Caco-2 (cell line): ENCODE results near the gene ABHD12. TPM values are rescaled to one million over a fixed set of nuclear protein-coding genes. Genes with fewer than 3 reads are reported as not detected.
"Not testable (repeated sequence)": the region's sequence is repeated elsewhere in the genome, so short reads cannot be mapped to it uniquely, and the experiment has no call there.

Experiments used
- BruUV-seq: library from RNA; stranded (reverse); fragments of 400-500 nt; replicated peaks from 2 replicates; lab custom pipeline; 2021; lab: Mats Ljungman, UMichigan
- CTCF ChIA-PET: fragments of 300-600 bp; sonication (Branson Sonifier 250); formaldehyde crosslinking; loops from one replicate; lab custom pipeline; 2022; ENCODE audit warnings: antibody characterized with exemption; lab: Charles Lee
- POLR2A ChIA-PET: fragments of 300-600 bp; sonication (Branson Sonifier 250); formaldehyde crosslinking; loops from one replicate; lab custom pipeline; 2022; ENCODE audit warnings: antibody characterized with exemption; lab: Charles Lee
- DNase-seq, 2 experiments: peaks; one replicate each; pipeline versions ENCODE4 v3.0.0 to v3.0.0-alpha.2; 2020 to 2022
- H3K27me3 ChIP-seq: replicated peaks from 2 replicates; pipeline ENCODE4 v1.6.0; 2011; ENCODE audit warnings: low read length; ENCODE audit not compliant: control insufficient read depth, insufficient read depth
- H3K36me3 ChIP-seq: 2 replicates; pipeline ENCODE4 v1.5.1; 2011; ENCODE audit warnings: low read length; ENCODE audit not compliant: control insufficient read depth, insufficient read depth
- H3K4me1 ChIP-seq: fragments of 250-450 bp; sonication (Bioruptor Pico); 2 replicates; pipeline ENCODE4 v1.5.1; 2020; ENCODE audit warnings: mild to moderate bottlenecking
- H3K4me3 ChIP-seq: 2 replicates; pipeline ENCODE4 v1.5.1; 2011; ENCODE audit warnings: low read depth, mild to moderate bottlenecking, control low read depth, low read length
- H3K9me3 ChIP-seq: fragments of 250-450 bp; sonication (Bioruptor Pico); 2 replicates; pipeline ENCODE4 v1.5.1; 2020; ENCODE audit warnings: mild to moderate bottlenecking, moderate library complexity
- H3K27ac Mint-ChIP-seq: one replicate; pipeline ENCODE4 v1.8.0; 2022; ENCODE audit warnings: mixed read lengths; ENCODE audit not compliant: unreplicated experiment
- H3K27me3 Mint-ChIP-seq: one replicate; pipeline ENCODE4 v1.8.0; 2022; ENCODE audit warnings: mixed read lengths; ENCODE audit not compliant: insufficient read depth, unreplicated experiment
- H3K36me3 Mint-ChIP-seq: one replicate; pipeline ENCODE4 v1.8.0; 2022; ENCODE audit warnings: mild to moderate bottlenecking, mixed read lengths; ENCODE audit not compliant: insufficient read depth, unreplicated experiment
- H3K4me1 Mint-ChIP-seq: one replicate; pipeline ENCODE4 v1.8.0; 2022; ENCODE audit warnings: low read depth, mixed read lengths; ENCODE audit not compliant: unreplicated experiment
- H3K4me3 Mint-ChIP-seq: one replicate; pipeline ENCODE4 v1.8.0; 2022; ENCODE audit warnings: mild to moderate bottlenecking, moderate library complexity, mixed read lengths; ENCODE audit not compliant: unreplicated experiment
- H3K9me3 Mint-ChIP-seq: one replicate; pipeline ENCODE4 v1.8.0; 2022; ENCODE audit warnings: mixed read lengths; ENCODE audit not compliant: unreplicated experiment
- intact Hi-C: fragments of 100-400 bp; cut with micrococcal nuclease; formaldehyde crosslinking; loops from one replicate; pipeline ENCODE4 v1.10.0; 2022; ENCODE audit not compliant: unreplicated experiment
- total RNA-seq: library from RNA; stranded (reverse); gene quantifications from 2 replicates; pipeline ENCODE4 v1.2.3, GENCODE V29; 2022
- TF ChIP-seq, protein P1 (sequence below), 2 experiments: fragments of 200-600 bp in 1 of 2; IDR thresholded peaks; 1 replicate in 1 of 2; 2 replicates in 1 of 2; pipeline versions ENCODE4 v1.5.1 to v1.8.0; 2011 to 2022; ENCODE audit warnings: antibody characterized with exemption in 1 of 2, control low read depth in 1 of 2, inconsistent platforms in 1 of 2, low read depth in 1 of 2, low read length in 1 of 2, mild to moderate bottlenecking in 1 of 2, moderate library complexity in 1 of 2; ENCODE audit not compliant: insufficient read depth in 1 of 2, severe bottlenecking in 1 of 2, unreplicated experiment in 1 of 2

Gene ABHD12
- total RNA-seq, 1 experiment from 2014 or later: 104 TPM

DNA sequence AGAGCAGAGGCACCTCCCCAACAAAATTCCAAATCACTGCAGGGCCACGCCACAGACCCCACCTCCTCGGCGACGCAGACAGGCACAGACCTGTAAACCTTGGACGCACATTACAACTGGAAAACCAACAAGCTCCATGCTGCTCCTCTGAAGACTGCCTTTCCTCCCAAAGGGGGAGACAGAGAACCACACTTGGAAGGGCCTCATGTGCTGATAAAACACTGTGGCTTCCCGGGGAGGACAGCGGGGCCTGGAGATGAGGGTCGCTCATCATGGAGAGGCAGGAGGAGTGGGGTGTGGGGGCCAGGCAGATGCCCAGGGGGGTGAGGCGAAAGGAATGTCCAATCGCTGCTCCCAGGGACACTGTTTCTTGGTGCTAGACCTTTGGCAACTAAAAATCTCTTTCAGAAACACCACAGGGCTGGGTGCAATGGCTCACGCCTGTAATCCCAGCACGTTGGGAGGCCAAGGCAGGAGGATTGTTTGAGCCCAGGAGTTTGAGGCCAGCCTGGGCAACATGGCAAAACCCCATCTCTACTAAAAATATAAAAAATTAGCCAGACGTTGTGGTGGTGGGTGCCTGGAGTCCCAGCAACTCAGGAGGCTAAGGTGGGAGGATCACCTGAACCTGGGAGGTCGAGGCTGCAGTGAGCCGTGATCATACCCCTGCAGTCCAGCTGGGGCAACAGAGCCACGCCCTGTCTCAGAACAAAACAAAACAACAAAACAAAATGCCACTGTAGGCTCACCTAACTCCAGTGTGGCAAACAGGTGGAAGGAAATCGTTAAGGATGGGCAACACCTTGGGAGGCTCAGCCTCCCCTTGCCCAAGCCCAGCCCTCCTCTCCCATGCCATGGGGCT is 53.8 kb downstream of the ABHD12 start:
- Histone ChIP-seq H3K36me3 (no peaks in the 10 kb centered on the region), H3K4me3 (no peak overlapping the region), H3K27me3 (no peaks in the 10 kb centered on the region), H3K9me3 (no peaks in the 10 kb centered on the region), H3K4me1 (peaks cover 26% of the 10 kb centered on the region)
- Mint-ChIP-seq H3K36me3 (peaks cover 7% of the 10 kb centered on the region), H3K27me3 (no peaks in the 10 kb centered on the region), H3K27ac (peak overlapping the region; percentile 36), H3K4me1 (peaks cover 28% of the 10 kb centered on the region), H3K4me3 (no peak overlapping the region), H3K9me3 (no peaks in the 10 kb centered on the region)
- ChIA-PET CTCF (interaction anchor here (0.6 to 4.8 kb wide), 7 partner anchors 26 to 381 kb away, joined by 3 to 70 read pairs (median 4); partner anchors contain the start of gene GINS1), POLR2A (interaction anchor here (0.7 to 1.0 kb wide), 2 partner anchors 54 to 62 kb away, joined by 6 to 9 read pairs; partner anchors contain the start of gene ABHD12)
- BruUV-seq: no TSS peak
- intact Hi-C loops: loop anchor here (1.0 kb wide), 2 partner anchors 62 to 238 kb away; no protein-coding TSS in a partner anchor
- DNase-seq: peak; percentile 62 to 73
- TF ChIP-seq, protein P1, sequence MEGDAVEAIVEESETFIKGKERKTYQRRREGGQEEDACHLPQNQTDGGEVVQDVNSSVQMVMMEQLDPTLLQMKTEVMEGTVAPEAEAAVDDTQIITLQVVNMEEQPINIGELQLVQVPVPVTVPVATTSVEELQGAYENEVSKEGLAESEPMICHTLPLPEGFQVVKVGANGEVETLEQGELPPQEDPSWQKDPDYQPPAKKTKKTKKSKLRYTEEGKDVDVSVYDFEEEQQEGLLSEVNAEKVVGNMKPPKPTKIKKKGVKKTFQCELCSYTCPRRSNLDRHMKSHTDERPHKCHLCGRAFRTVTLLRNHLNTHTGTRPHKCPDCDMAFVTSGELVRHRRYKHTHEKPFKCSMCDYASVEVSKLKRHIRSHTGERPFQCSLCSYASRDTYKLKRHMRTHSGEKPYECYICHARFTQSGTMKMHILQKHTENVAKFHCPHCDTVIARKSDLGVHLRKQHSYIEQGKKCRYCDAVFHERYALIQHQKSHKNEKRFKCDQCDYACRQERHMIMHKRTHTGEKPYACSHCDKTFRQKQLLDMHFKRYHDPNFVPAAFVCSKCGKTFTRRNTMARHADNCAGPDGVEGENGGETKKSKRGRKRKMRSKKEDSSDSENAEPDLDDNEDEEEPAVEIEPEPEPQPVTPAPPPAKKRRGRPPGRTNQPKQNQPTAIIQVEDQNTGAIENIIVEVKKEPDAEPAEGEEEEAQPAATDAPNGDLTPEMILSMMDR (IDR thresholded peaks at IDR 0.05; ENCODE audit: insufficient read depth in 1 of 2, low read depth in 1 of 2, low read length in 1 of 2, severe bottlenecking in 1 of 2, unreplicated experiment in 1 of 2): peak; percentile 60 to 81

DNA sequence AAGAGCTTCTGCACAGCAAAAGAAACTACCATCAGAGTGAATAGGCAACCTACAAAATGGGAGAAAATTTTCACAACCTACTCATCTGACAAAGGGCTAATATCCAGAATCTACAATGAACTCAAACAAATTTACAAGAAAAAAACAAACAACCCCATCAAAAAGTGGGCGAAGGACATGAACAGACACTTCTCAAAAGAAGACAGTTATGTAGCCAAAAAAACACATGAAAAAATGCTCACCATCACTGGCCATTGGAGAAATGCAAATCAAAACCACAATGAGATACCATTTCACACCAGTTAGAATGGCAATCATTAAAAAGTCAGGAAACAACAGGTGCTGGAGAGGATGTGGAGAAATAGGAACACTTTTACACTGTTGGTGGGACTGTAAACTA is 55.7 kb downstream of the ABHD12 start:
- H3K27me3 Mint-ChIP-seq, CTCF ChIA-PET: not testable (repeated sequence)

DNA sequence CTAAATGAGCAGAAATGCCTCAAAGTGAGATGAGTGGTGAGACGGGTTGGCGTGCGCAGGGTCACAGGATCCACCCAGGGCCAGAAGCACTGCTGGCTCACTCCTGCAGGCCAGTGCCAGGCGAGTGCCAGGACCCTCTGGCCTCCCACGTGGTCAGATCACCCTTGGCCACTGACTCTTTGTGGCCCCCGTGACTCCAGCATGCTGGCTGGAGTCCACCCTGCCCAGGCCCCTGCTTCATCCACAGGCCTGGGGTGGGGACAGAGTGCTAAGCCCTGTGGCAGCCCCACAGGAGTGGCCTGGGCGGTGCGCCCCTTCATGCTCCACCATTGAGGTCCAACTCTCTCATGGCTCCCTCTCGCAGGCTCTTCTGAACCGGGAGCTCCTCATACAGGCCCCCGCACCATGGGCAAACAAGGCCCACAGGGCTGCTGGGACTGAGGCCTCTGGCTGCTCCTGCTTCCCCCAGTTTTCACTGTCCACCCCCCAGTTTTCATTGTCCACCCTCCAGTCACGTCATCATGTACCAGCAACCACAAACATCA is 61.6 kb downstream of the ABHD12 start:
- ChIA-PET CTCF (no interaction called here), POLR2A (no interaction called here)
- Histone ChIP-seq H3K4me1 (no peaks in the 10 kb centered on the region), H3K4me3 (no peak overlapping the region), H3K9me3 (no peaks in the 10 kb centered on the region), H3K27me3 (no peaks in the 10 kb centered on the region), H3K36me3 (peaks cover 1% of the 10 kb centered on the region)
- peaks cover 16% of the 10 kb centered on the region for H3K4me1 Mint-ChIP-seq
- DNase-seq: no peak
- H3K36me3 Mint-ChIP-seq: no peaks in the 10 kb centered on the region
- H3K9me3 Mint-ChIP-seq: no peaks in the 10 kb centered on the region
- no peak overlapping the region for H3K4me3 Mint-ChIP-seq
- intact Hi-C loops: no loop called here
- TF ChIP-seq, protein P1 (IDR thresholded peaks at IDR 0.05; ENCODE audit: insufficient read depth in 1 of 2, low read depth in 1 of 2, low read length in 1 of 2, severe bottlenecking in 1 of 2, unreplicated experiment in 1 of 2): no peak
- peak overlapping the region; percentile 65 for H3K27ac Mint-ChIP-seq
- no peaks in the 10 kb centered on the region for H3K27me3 Mint-ChIP-seq
- no TSS peak for BruUV-seq

More for the DNA sequence above, 55.7 kb downstream of the ABHD12 start:
- peaks cover 30% of the 10 kb centered on the region for H3K4me1 Mint-ChIP-seq
- H3K4me3 ChIP-seq, BruUV-seq, DNase-seq, H3K4me3 Mint-ChIP-seq, H3K9me3 Mint-ChIP-seq, POLR2A ChIA-PET, H3K36me3 ChIP-seq, H3K27me3 ChIP-seq, H3K36me3 Mint-ChIP-seq, H3K9me3 ChIP-seq, intact Hi-C loops, H3K27ac Mint-ChIP-seq: not testable (repeated sequence)
- H3K4me1 ChIP-seq: peaks cover 20% of the 10 kb centered on the region
